Hepatocyte (in vitro differentiated cells): ENCODE results near the gene INTS11. TPM values are rescaled to one million over a fixed set of nuclear protein-coding genes. Genes with fewer than 3 reads are reported as not detected.

Source experiments
- DNase-seq: peaks from one replicate; pipeline ENCODE4 v3.0.0-alpha.2; 2016; ENCODE audit warnings: low spot score
- H2AFZ ChIP-seq: fragments of 200-600 bp; sonication (generic); 2 replicates; pipeline ENCODE4 v1.6.0; 2016; ENCODE audit warnings: antibody characterized with exemption, mild to moderate bottlenecking
- H3K27ac ChIP-seq: fragments of 200-600 bp; sonication (generic); 2 replicates; pipeline ENCODE4 v1.5.1; 2016; ENCODE audit warnings: mild to moderate bottlenecking
- H3K27me3 ChIP-seq: fragments of 200-600 bp; sonication (generic); 2 replicates; pipeline ENCODE4 v1.6.1; 2016
- H3K36me3 ChIP-seq: fragments of 200-600 bp; sonication (generic); replicated peaks from 2 replicates; pipeline ENCODE4 v1.5.1; 2016; ENCODE audit warnings: low read depth; ENCODE audit not compliant: insufficient read depth
- H3K4me1 ChIP-seq: fragments of 200-600 bp; sonication (generic); 2 replicates; pipeline ENCODE4 v1.5.1; 2016; ENCODE audit warnings: mild to moderate bottlenecking, moderate library complexity; ENCODE audit not compliant: insufficient read depth
- H3K4me2 ChIP-seq: fragments of 200-600 bp; sonication (generic); 2 replicates; pipeline ENCODE4 v1.6.0; 2016
- H3K4me3 ChIP-seq: fragments of 200-600 bp; sonication (generic); 2 replicates; pipeline ENCODE4 v1.5.1; 2016; ENCODE audit warnings: mild to moderate bottlenecking
- H3K79me2 ChIP-seq: fragments of 200-600 bp; sonication (generic); 2 replicates; pipeline ENCODE4 v1.6.0; 2017; ENCODE audit warnings: mild to moderate bottlenecking
- H3K9me2 ChIP-seq: fragments of 200-600 bp; sonication (generic); replicated peaks from 2 replicates; pipeline ENCODE4 v1.6.0; 2017; ENCODE audit warnings: mild to moderate bottlenecking; ENCODE audit not compliant: insufficient read depth
- H3K9me3 ChIP-seq: fragments of 200-600 bp; sonication (generic); 2 replicates; pipeline ENCODE4 v1.5.1; 2016; ENCODE audit warnings: low read depth, mild to moderate bottlenecking
- H4K20me1 ChIP-seq: fragments of 200-600 bp; sonication (generic); 2 replicates; pipeline ENCODE4 v1.6.0; 2016; ENCODE audit warnings: mild to moderate bottlenecking; ENCODE audit not compliant: insufficient read depth, poor library complexity, severe bottlenecking
- EZH2 ChIP-seq: fragments of 200-600 bp; sonication (generic); IDR thresholded peaks from 2 replicates; pipeline ENCODE4 v1.6.1; 2016; ENCODE audit warnings: antibody characterized with exemption, mild to moderate bottlenecking, borderline replicate concordance
- EZH2phosphoT487 ChIP-seq: fragments of 200-600 bp; sonication (generic); IDR thresholded peaks from one replicate; pipeline ENCODE4 v1.6.1; 2018; ENCODE audit warnings: antibody characterized with exemption, mild to moderate bottlenecking, low read depth, moderate library complexity; ENCODE audit not compliant: unreplicated experiment, severe bottlenecking
- WGBS: methylation state at CpG from one replicate; pipeline ENCODE4 v1.1.6; 2016; ENCODE audit warnings: low lambda C conversion rate; ENCODE audit errors: missing lambda C conversion rate; 5-methylcytosine and 5-hydroxymethylcytosine counted together
- polyA plus RNA-seq: library from polyadenylated mRNA; unstranded; fragments of >200 nt; fragmentation: Nextera tagmentation; extraction: Ambion mirVana; gene quantifications from 2 replicates; pipeline ENCODE4 v1.2.1, GENCODE V29; 2016
- total RNA-seq: library from RNA; depleted of rRNA; stranded (reverse); fragments of >200 nt; gene quantifications from 2 replicates; pipeline ENCODE4 v1.2.3, GENCODE V29; 2014
- TF ChIP-seq, protein P1 (sequence below): fragments of 200-600 bp; sonication (generic); IDR thresholded peaks from 2 replicates; pipeline ENCODE4 v1.5.1; 2016; ENCODE audit warnings: antibody characterized with exemption, mild to moderate bottlenecking; ENCODE audit not compliant: poor library complexity

Gene INTS11
- 72.1 and 80.6 TPM in 2 replicates for total RNA-seq
- 73.7 and 80.4 TPM in 2 replicates for polyA plus RNA-seq

DNA sequence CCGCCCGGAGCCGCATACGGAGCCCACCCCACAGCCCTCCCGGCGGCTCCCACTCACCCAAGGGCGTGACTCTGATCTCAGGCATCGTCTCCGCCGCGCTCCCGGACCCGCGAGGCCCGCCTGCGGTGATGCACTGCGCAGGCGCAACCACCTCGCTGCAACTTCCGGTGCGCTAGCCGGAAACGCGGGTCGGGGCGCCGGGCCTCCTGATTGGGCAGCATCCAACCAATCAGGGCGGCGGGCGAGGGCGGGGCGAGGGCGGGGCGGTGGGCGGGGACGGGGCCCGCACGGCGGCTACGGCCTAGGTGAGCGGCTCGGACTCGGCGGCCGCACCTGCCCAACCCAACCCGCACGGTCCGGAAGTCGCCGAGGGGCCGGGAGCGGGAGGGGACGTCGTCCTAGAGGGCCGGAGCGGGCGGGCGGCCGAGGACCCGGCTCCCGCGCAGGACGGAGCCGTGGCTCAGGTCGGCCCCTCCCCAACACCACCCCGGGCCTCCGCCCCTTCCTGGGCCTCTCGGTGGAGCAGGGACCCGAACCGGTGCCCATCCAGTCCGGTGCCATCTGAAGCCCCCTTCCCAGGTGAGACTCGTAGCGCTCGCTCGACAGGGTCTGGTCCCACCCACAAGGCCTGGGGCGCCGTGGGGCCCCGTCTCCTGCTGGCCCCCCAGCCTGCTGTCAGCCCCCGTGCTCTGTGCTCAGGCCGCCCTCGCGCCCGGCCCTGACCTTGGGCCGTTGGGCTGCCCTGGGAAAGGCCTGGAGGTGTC, at the start of gene INTS11, which contains the start of gene CPTP:
TSS of gene INTS11 (minus strand) at position 137 of the 764 bp plus-strand sequence. CDS start at position 85, 52 bp downstream.
TSS of gene CPTP (plus strand) at position 279 of the 764 bp plus-strand sequence. CDS start 2,109 bp downstream, outside the sequence.
- no peaks in the 10 kb centered on the region for H3K36me3 ChIP-seq
- no peaks in the 10 kb centered on the region for H3K9me3 ChIP-seq
- peak within 1 kb of the TSS; percentile 95 for H3K4me2 ChIP-seq
- H3K4me1 ChIP-seq, result peaks cover 13% of the 10 kb centered on the region
- peaks cover 65% of the 10 kb centered on the region for H3K79me2 ChIP-seq
- peak; percentile 98 for DNase-seq
- TF ChIP-seq EZH2 (no peak), EZH2phosphoT487 (no peak)
- TF ChIP-seq, protein P1, sequence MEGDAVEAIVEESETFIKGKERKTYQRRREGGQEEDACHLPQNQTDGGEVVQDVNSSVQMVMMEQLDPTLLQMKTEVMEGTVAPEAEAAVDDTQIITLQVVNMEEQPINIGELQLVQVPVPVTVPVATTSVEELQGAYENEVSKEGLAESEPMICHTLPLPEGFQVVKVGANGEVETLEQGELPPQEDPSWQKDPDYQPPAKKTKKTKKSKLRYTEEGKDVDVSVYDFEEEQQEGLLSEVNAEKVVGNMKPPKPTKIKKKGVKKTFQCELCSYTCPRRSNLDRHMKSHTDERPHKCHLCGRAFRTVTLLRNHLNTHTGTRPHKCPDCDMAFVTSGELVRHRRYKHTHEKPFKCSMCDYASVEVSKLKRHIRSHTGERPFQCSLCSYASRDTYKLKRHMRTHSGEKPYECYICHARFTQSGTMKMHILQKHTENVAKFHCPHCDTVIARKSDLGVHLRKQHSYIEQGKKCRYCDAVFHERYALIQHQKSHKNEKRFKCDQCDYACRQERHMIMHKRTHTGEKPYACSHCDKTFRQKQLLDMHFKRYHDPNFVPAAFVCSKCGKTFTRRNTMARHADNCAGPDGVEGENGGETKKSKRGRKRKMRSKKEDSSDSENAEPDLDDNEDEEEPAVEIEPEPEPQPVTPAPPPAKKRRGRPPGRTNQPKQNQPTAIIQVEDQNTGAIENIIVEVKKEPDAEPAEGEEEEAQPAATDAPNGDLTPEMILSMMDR, result no peak
- no peaks in the 10 kb centered on the region for H3K9me2 ChIP-seq
- H2AFZ ChIP-seq, result peak within 1 kb of the TSS; percentile 85
- H3K27me3 ChIP-seq, result no peaks in the 10 kb centered on the region
- 5% methylated on average over 29 of the region's 84 CpGs for WGBS
- H3K4me3 ChIP-seq, result peak within 1 kb of the TSS; percentile 99
- peaks cover 28% of the 10 kb centered on the region for H4K20me1 ChIP-seq
- peak within 1 kb of the TSS; percentile 89 for H3K27ac ChIP-seq

DNA sequence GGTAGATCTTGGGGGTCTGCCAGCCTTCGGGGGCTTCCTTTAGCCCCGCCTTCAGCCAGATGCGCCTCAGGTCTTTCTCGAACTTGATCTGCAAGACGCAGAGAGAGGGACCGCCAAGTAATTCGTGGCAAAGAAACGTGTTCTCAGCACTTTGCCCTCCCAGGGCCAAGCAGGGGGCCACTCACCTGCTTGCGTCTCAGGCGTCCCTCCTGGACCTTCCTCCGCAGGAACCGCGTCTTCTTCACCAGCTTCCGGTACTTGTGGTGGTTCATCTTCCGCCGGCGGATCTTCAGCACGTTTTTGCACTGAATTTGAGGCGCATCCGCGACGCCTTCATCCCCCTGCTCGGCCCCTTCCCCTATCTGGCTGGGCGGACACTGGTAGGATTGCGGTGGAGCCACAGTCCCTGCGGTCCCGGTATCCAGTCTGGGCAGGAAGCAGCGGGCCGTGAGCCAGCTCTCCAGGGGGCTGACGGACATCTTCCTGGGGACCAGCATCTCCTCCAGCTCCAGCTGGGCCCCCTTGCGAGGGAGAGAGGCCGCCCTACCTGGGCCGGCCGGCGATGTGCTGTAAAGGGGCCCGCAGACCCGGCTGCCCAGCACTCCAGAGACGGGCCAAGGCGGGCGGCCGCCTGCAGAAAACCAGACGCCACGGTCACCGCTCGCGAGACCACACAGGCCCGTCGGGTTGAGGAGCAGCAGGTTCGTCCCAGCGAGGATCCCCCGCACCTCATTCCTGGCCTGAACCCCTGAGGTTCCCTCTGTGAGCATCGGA, 49.5 kb upstream of the INTS11 start:
- H3K36me3 ChIP-seq, result no peaks in the 10 kb centered on the region
- no peaks in the 10 kb centered on the region for H3K27me3 ChIP-seq
- no peaks in the 10 kb centered on the region for H3K9me3 ChIP-seq
- no peak for DNase-seq
- H3K79me2 ChIP-seq, result peaks cover 27% of the 10 kb centered on the region
- WGBS, result 63% methylated on average over 51 of the region's 52 CpGs
- peaks cover 9% of the 10 kb centered on the region for H3K4me1 ChIP-seq
- H3K27ac ChIP-seq, result no peak overlapping the region
- H2AFZ ChIP-seq, result no peak overlapping the region
- no peak for TF ChIP-seq EZH2
- TF ChIP-seq EZH2phosphoT487, result no peak
- TF ChIP-seq, protein P1, result no peak
- no peaks in the 10 kb centered on the region for H3K9me2 ChIP-seq
- peak overlapping the region; percentile 97 for H3K4me2 ChIP-seq
- no peaks in the 10 kb centered on the region for H4K20me1 ChIP-seq
- H3K4me3 ChIP-seq, result peak overlapping the region; percentile 52

DNA sequence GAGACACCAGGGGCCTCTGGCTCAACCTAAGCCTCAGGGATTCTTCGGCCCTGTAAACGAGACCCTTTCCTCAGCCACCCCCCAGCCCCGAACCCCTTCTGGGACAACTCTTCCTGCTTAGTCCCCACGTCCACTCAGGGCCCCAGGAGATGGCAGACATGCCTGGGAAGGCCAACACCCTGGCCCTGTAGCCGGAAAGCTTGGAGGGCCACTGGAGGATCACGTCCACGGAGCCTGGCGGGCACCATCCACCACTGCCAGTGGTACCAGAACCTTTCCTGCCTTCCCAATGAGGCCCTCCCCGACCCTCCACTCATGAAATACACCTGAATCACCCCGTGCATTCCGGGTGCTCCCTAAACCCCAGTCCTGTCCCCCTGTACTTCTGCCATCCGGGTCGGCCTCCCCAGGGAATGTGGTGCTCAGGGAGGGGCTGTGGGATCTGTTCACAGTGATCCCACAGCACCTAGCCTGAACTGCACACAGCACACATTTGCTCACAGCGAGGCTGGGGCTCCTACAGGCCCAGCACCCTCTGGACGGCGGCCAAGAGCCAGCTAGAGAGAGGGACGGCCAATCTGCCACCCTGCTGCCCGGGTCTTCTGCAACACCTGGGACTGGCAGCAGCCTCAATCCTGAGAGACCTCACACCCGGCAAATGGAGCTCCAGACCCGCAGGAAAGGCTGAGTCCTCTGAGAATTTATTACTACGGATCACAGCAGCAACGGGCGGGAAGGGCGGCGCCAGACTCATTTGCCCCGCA, 48.8 kb upstream of the INTS11 start:
- 97% methylated on average over 26 of the region's 26 CpGs for WGBS
- Histone ChIP-seq H3K27ac (no peak overlapping the region), H2AFZ (no peak overlapping the region), H3K4me1 (peaks cover 9% of the 10 kb centered on the region), H3K36me3 (no peaks in the 10 kb centered on the region), H4K20me1 (no peaks in the 10 kb centered on the region), H3K4me3 (no peak overlapping the region), H3K79me2 (peaks cover 27% of the 10 kb centered on the region), H3K4me2 (peak overlapping the region; percentile 97), H3K9me2 (no peaks in the 10 kb centered on the region), H3K27me3 (no peaks in the 10 kb centered on the region), H3K9me3 (no peaks in the 10 kb centered on the region)
- DNase-seq, result no peak
- TF ChIP-seq EZH2phosphoT487 (no peak), EZH2 (no peak)
- TF ChIP-seq, protein P1, result no peak
